GM18909 (cell line): ENCODE results near the gene TFAP2E.

Experiments
- ATAC-seq: cut with Tn5 transposase; IDR thresholded peaks from one replicate; pipeline ENCODE4 v1.9.1; 2021; ENCODE audit warnings: mild to moderate bottlenecking; ENCODE audit not compliant: unreplicated experiment, poor library complexity

The TFAP2E gene

DNA sequence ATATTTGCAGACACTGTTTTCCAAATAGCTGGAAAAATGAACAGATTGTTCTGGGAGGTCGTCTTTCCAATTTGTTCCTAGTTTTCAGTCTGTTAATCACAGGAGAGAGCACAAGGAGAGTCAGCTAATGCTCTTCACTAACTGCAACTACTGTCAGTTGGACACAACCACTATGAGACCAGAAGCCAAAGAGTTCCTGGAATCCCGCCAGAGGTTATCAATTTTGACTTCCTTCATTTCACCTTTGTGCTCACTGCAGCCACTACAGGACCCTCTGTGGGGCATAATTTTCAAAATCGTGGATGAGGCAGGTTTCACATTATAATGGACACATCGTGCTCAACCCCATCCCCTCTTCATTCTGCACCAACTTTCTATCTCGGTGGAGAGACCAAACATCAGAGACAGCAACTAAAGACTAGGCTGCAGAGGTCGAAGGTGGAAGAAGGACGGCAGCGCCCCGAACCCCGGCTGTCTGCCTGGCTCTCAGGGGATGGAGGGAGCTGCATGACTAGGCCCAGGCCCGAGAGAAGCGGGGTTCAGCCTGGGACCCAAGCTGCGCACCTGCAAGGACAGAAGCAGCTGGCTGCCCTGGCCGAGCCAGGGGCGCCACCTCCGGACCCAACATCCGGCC, 16.5 kb upstream of the TFAP2E start:
- no peak for ATAC-seq

DNA sequence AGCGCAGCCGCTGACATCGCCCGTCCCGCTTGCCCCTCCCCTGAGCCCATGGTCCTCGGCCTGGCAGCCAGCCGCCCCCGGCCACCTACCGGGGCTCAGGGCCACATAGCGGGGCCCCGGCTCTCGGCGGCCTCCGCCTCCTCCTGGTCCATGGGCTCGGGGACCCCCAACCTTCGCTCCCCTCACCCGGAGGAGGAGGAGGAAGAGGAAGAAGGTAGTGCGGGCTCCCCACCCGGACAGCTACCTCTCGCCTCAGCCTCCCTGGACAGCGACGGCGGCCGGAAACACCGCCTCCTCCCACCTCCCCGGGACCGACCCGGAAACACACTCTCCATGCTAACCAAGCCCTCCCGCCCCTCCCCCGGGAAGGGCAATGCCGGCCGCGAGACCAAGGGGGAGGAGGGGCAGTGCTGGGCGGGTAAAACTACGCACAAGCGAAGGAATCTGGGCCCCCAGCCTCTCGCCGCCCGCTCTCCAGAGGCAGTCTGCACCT, 15.9 kb upstream of the TFAP2E start, which contains the start of gene KIAA0319L:
Gene KIAA0319L, minus strand, starts transcription at position 286 of the 493 bp plus-strand sequence. CDS start 2,912 bp downstream, outside the sequence.
- peak; percentile 78 for ATAC-seq

GRCh38 chr1:35557611-35558373, 15.3 kb upstream of the TFAP2E start, which contains the start of gene NCDN:
TSS of gene NCDN (plus strand) at chr1:35557799. CDS start at chr1:35558191, 392 bp downstream.
- ATAC-seq = peak; percentile 86

GRCh38 chr1:35558374-35559316, 14.5 kb upstream of the TFAP2E start:
- ATAC-seq = no peak

- ATAC-seq = no peak
These were observed 13.7 kb upstream of the TFAP2E start for GRCh38 chr1:35559317-35559944.

- no peak for ATAC-seq
These were observed 12.6 kb upstream of the TFAP2E start for GRCh38 chr1:35560256-35561225.

DNA sequence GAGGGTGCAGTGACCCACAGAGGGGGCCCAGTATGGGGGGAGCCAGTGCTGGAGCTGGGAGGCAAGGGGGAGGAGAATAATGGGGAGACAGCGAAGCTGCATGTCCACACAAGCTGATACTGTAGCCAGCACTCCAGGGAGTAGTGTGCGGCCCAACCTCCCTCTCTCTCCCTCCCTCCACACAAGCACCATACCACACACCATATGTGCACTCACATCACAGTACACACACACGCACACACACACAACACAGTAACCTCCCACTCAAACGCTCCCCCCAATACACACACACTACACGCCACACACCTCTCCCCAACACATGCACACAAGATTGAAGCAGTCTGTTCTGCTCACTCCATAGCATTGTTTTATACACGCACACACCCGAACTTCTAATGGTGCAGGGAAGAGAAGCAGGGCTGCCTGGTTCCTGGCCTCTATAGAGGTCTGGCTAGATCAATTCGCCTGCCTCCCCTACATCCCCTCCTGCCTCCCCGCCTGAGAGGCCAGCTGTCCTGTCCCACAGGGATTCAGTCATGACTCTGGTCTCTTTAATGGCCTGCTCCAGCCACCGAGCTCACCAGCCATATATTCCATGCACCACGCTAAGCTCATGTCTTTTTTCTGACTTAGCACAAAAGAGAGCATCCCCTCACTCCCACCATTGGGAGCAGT, 11.7 kb upstream of the TFAP2E start:
- no peak for ATAC-seq

GRCh38 chr1:35561972-35562680, 11.0 kb upstream of the TFAP2E start:
- ATAC-seq = no peak

- ATAC-seq = no peak
These were observed 9.9 kb upstream of the TFAP2E start for GRCh38 chr1:35563166-35563565.

DNA sequence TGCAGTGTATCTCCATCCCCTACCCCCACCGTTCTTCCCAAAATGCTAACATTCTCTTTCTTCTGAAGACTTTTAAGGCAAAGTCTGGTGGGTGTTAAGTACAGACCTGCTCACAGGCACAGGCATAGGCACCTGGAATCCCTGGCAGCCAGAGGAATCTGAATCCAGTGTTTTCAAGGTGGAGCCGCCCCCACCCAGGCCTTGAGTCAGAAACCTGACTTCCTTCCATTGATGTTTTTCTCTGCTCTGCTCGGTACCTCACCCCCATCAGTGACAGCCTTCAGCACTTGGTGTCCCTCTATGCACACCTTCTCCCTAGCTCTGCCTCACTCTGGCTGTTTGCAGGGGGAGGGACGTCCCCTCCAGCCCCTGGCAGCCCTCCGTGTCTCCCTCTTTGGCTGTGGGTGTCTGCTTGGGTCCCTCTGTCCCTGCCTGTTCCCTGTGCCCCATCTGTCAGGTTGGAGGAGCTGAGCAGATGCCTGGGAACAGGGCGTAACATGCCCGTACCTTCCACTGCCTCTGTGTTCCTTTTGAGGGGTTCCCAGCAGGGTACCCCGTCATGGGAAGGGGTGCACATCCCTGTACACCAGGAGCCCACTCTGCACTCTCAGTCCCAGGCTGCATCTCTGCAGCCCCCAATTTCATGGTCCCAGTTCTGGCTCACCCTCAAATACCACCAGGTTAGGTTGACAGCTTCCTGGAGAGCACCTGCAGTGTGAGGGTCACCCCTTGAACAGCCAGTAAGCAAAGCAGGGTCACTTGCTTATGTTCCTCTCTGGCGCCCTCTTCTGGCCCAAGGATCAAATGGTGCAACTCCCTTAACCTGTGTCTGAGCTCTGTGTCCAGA, 8.9 kb upstream of the TFAP2E start:
- no peak for ATAC-seq

GRCh38 chr1:35564884-35565741, 8.0 kb upstream of the TFAP2E start:
- ATAC-seq = no peak

GRCh38 chr1:35565742-35566133, 7.4 kb upstream of the TFAP2E start:
- no peak for ATAC-seq

DNA sequence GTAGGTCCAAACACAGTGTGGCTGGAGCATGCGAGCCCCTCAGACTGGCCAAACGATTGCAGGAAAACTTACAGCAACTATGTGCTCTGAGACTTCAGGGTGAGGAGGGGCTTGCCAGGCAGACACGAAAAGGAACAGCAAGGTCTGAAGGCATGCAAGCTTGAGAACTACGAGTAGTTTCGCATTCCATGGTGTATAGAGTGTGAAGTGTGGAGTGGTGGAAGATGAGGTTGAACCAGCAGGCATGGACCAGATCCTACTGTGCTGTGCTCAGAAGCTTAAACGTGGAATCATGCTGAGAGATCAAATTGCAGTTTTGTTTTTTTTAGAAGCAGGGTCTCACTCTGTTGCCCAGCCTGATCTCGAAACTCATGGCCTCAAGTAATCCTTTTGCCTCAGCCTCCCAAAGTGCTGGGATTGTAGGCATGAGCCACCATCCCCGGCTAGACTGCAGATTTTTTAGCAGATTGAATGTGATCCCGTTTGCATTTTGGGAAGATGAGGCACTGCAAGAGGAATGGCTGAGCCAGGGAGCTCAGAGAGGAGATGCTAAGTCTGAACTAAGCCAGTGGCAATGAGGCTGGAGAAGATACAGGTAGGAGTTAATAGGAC, 5.1 kb upstream of the TFAP2E start:
- ATAC-seq = no peak

DNA sequence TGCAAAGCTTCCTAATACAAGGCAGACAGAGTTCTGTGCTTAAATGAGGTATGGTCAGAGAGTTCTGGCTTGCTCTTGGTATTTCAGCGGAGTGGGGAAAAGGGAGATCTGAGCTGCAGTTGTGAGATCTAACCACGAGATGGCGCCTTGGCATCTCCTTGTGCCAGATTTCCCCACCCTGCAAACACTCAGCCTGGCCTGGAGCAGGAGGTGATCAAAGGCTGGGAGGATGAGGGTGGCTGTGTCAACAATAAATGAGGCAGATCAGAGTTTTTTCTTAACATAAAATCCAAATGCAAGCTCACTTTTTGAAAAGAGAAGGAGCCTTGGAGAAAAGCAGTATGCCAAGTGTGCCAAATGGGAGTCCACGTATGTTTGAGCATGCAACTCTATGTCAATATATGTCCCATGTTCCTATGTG, 4.1 kb upstream of the TFAP2E start:
- ATAC-seq = no peak

GRCh38 chr1:35569936-35570335, 3.2 kb upstream of the TFAP2E start:
- no peak for ATAC-seq
